Measurements from ENCODE around the gene HPS3. TPM values are rescaled to one million over a fixed set of nuclear protein-coding genes. Genes with fewer than 3 reads are reported as not detected.
"Not testable (repeated sequence)": the region's sequence is repeated elsewhere in the genome, so short reads cannot be mapped to it uniquely, and the experiment has no call there.

Gene HPS3
- total RNA-seq, 8 experiments from 2014 or later = 9.3 to 17.6 (median 10.8) TPM

DNA sequence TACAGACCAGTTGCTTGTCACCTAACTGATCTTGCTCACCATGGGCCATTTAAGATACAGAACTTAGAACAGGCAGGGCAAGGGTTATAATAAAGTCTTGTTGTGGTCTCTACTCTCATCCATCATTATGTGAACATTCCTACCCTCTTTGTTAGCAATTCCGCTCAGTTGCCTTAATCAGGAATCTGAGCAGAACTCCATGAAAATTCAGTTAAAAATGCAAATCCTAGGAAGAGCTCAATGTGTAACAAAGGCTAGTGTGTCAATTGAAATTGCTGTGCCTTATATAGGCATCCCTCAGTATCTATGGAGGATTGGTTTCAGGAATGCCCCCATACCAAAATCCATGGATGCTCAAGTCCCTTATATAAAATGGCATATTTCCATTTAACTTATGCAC, 47.7 kb downstream of the HPS3 start:
- in situ Hi-C loops (cut with MboI; ENCODE audit: low pct_unique_long_range_greater_than_20kb in 2 of 9, low sequenced_read_pairs in 9 of 9, unreplicated experiment in 9 of 9) = no loop called here
- ATAC-seq (replicated peaks in 6 of 8) = no peak
- 89 to 100% (median 100%) methylated on average over 1 of the region's 1 CpG; no CpG with 5 or more reads in 3 of the 10 experiments for WGBS, 10 experiments

DNA sequence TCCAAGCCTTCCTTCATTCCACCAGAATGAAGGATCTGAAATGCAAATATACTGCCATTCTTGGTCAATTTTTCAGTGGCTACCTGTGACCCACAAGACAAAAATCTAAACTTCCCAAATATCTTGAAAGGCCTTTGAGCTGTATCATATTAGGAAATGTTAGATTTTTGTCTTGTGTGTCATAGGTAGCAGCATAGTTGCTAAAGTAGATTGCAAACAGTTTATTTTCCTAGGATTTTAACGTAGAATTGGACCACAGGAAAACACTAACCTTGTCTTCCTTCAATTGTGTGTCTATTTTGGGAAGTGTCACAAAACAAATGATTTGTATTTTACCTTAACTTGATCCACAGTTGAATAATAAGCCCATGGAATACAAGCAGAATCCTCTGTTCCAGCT, 49.8 kb downstream of the HPS3 start:
- no peak for ATAC-seq (replicated peaks in 6 of 8)
- 0 to 100% (median 42%) methylated on average over 1 of the region's 1 CpG; no CpG with 5 or more reads in 3 of the 10 experiments for WGBS, 10 experiments
- Histone ChIP-seq H3K4me3 (no peak overlapping the region), H3K4me1 (replicated peaks in 1 of 2) (no peaks in the 10 kb centered on the region), H3K27ac (no peak overlapping the region)
- in situ Hi-C loops (cut with MboI; ENCODE audit: low pct_unique_long_range_greater_than_20kb in 2 of 9, low sequenced_read_pairs in 9 of 9, unreplicated experiment in 9 of 9) = no loop called here

More for the DNA sequence above, 47.7 kb downstream of the HPS3 start:
- H3K4me3 ChIP-seq = no peak overlapping the region
- no peak overlapping the region for H3K27ac ChIP-seq
- H3K4me1 ChIP-seq (replicated peaks in 1 of 2) = no peaks in the 10 kb centered on the region

DNA sequence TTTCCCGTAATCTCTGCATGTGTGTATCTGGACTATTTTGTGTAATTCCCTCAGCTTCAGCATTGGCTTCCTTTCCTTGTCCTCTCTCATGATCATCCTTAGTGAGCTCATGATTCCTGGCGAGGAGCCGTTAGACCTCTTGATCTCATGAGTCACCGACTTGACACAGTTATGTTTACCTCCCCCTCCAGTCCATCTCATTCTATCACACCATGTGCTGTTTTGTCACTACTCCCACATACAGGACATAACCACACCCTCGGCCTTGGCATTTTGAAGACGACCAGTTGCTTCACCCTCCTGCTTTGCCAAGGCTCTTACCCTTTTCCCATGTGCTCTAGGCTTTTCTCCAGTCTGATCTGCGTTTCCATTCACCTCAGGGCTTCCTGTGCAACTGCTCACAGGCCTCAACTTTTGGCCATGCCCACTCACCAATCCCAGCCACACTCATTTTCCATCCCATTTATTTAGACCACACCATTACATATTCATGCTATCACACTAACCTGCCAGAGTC, 50.7 kb downstream of the HPS3 start:
- in situ Hi-C loops (cut with MboI; ENCODE audit: low pct_unique_long_range_greater_than_20kb in 2 of 9, low sequenced_read_pairs in 9 of 9, unreplicated experiment in 9 of 9) = no loop called here
- Histone ChIP-seq H3K27ac (no peak overlapping the region), H3K4me1 (replicated peaks in 1 of 2) (no peaks in the 10 kb centered on the region), H3K4me3 (no peak overlapping the region)
- ATAC-seq (replicated peaks in 6 of 8) = peak in 6 of 8 experiments; percentile 41 to 100 (median 78)
- 0 to 96% (median 70%) methylated on average over 1 to 7 of the region's 7 CpGs for whole genome bisulfite sequencing, 10 experiments

DNA sequence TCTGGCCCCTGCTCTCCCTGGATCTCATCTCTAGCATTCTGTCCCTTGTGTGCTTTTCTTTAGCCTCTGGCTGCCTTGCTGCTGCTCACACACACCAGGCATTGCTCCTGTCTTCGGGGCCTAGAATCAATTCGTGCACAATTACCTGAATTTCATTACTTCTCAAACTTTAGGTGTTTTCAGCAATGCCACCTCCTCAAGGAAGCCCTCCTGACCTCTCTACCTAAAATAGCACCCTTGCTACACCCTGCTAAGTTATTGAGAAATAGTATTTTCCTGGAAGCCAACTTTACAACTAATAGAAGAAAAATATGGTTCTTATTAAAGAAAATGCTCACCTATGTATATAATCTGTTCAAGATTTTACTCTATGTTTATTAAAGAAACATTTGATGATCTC, 51.7 kb downstream of the HPS3 start:
- in situ Hi-C loops (cut with MboI; ENCODE audit: low pct_unique_long_range_greater_than_20kb in 2 of 9, low sequenced_read_pairs in 9 of 9, unreplicated experiment in 9 of 9) = no loop called here
- H3K4me1 ChIP-seq (replicated peaks in 1 of 2) = no peaks in the 10 kb centered on the region
- H3K27ac ChIP-seq = no peak overlapping the region
- H3K4me3 ChIP-seq = no peak overlapping the region
- no peak for ATAC-seq (replicated peaks in 6 of 8)
- 82 to 100% (median 100%) methylated on average over 1 to 2 of the region's 2 CpGs; no CpG with 5 or more reads in 4 of the 10 experiments for WGBS, 10 experiments

DNA sequence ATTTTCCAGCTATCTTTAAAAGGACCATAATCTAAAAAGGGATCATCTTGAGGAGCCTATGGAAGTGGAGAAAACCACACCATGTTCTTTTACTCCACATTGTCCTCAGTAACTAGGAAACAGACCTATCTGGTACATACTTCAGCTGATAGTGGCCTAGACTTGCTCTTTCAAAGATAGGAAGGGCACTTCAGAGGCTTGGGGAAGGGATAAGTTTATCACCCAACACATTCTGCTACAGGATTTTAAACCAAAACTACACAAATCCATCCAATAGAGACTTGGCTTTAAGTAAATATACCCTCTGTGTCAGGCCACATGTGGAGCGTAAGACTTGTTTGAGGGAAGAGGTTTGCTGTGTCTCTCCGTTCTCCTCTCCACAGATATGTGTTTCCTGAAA, 56.8 kb downstream of the HPS3 start:
- WGBS, 10 experiments = 80 to 100% (median 100%) methylated on average over 1 to 2 of the region's 2 CpGs; no CpG with 5 or more reads in 4 of the 10 experiments
- Histone ChIP-seq H3K27ac (peak overlapping the region in 1 of 2 donors; percentile 35), H3K4me1 (replicated peaks in 1 of 2) (no peaks in the 10 kb centered on the region), H3K4me3 (no peak overlapping the region)
- ATAC-seq (replicated peaks in 6 of 8) = peak in 2 of 8 experiments; percentile 14 to 25
- in situ Hi-C loops (cut with MboI; ENCODE audit: low pct_unique_long_range_greater_than_20kb in 2 of 9, low sequenced_read_pairs in 9 of 9, unreplicated experiment in 9 of 9) = no loop called here

DNA sequence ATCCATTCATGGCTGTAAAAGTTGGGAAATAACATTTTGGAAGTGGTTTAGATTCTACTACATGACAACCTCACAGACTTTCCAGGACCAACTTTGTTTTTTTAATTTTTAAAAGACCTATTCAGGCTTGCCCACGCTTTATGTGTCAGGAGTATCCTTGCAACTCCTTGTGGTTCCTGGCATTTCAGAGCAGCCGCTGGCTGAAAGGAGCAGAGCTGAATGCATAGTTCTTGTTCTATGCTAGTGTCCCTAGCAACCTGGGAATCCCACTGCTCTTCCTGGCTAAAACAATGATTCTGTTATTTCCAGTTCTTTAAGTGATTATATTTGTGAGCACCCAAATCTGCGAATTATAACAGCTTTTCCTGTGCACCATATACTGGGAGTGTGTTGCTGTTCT, 57.3 kb downstream of the HPS3 start:
- no peaks in the 10 kb centered on the region for H3K4me1 ChIP-seq (replicated peaks in 1 of 2)
- in situ Hi-C loops (cut with MboI; ENCODE audit: low pct_unique_long_range_greater_than_20kb in 2 of 9, low sequenced_read_pairs in 9 of 9, unreplicated experiment in 9 of 9) = no loop called here
- no peak overlapping the region for H3K4me3 ChIP-seq
- H3K27ac ChIP-seq = peak overlapping the region in 1 of 2 donors; percentile 35
- ATAC-seq (replicated peaks in 6 of 8) = peak in 5 of 8 experiments; percentile 63 to 100 (median 82)
- WGBS, 10 experiments = 59 to 100% (median 91%) methylated on average over 1 to 3 of the region's 3 CpGs; no CpG with 5 or more reads in 2 of the 10 experiments

DNA sequence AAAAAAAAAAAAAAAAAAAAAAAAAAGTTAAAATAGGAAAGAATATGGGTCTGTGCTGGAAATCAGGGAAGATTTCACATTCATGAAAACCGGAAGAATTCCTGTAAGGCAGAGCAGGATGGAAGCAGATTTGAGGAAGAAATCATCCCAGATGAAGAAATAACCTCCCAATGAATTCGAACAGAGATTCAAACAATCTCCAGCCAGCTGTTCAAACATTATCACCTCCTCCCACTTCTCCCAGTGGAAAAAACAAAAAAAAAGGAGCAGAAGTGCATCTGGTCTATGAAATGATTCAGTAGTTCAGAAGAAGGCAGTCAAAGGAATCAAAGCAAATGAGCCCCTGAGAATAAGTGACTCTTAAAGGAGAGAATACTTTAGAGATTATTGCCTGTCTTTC, 59.1 kb downstream of the HPS3 start:
- H3K27ac ChIP-seq = no peak overlapping the region
- in situ Hi-C loops (cut with MboI; ENCODE audit: low pct_unique_long_range_greater_than_20kb in 2 of 9, low sequenced_read_pairs in 9 of 9, unreplicated experiment in 9 of 9) = no loop called here
- 14 to 100% (median 75%) methylated on average over 1 to 2 of the region's 2 CpGs; no CpG with 5 or more reads in 1 of the 10 experiments for WGBS, 10 experiments
- no peaks in the 10 kb centered on the region for H3K4me1 ChIP-seq (replicated peaks in 1 of 2)
- H3K4me3 ChIP-seq = no peak overlapping the region
- ATAC-seq (replicated peaks in 6 of 8) = peak in 1 of 8 experiments; percentile 17

DNA sequence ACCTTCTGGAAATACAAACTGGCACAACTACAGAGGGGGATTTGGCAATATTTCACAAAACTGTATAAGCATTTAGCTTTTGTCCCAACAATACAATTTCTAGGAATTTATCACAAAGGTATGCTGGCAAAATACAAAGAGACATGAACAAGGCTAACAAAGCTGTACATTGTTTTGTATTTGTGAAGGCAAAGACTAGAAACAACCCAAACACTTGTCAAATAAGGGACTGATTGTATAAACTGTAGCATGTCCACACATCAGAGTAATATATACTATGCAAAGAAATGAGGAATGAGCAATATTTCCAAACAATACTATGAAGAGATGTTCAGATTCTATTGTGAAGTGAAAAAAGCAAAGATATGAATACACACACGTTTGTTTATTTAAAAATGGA, 65.8 kb downstream of the HPS3 start:
- 43 to 100% (median 95%) methylated on average over 1 of the region's 1 CpG; no CpG with 5 or more reads in 4 of the 10 experiments for WGBS, 10 experiments
- no peak for ATAC-seq (replicated peaks in 6 of 8)
- in situ Hi-C loops (cut with MboI; ENCODE audit: low pct_unique_long_range_greater_than_20kb in 2 of 9, low sequenced_read_pairs in 9 of 9, unreplicated experiment in 9 of 9) = no loop called here

DNA sequence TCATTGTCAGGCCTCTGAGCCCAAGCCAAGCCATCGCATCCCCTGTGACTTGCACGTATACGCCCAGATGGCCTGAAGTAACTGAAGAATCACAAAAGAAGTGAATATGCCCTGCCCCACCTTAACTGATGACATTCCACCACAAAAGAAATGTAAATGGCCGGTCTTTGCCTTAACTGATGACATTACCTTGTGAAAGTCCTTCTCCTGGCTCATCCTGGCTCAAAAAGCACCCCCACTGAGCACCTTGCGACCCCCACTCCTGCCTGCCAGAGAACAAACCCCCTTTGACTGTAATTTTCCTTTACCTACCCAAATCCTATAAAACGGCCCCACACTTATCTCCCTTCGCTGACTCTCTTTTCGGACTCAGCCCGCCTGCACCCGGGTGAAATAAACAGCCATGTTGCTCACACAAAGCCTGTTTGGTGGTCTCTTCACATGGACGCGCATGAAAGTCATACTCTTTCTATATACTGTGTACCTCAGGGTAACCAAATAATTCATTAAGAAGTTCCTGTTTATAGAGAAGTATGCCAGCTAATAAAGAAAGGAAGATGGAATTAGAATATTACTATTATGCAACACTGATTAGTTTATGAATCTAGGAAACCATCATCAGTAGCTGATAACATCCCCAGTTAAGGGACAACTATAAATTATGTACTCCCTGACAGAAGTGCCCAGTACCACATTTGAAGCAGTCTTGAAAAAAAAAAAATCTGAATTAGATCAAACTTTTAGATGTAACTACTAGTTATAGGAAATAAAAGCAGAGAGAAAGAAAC, 67.6 kb downstream of the HPS3 start:
- ATAC-seq (replicated peaks in 6 of 8); H3K4me3 ChIP-seq; in situ Hi-C loops (cut with MboI; ENCODE audit: low pct_unique_long_range_greater_than_20kb in 2 of 9, low sequenced_read_pairs in 9 of 9, unreplicated experiment in 9 of 9); H3K27ac ChIP-seq; H3K4me1 ChIP-seq (replicated peaks in 1 of 2): not testable (repeated sequence)
- WGBS, 10 experiments = 30 to 90% (median 60%) methylated on average over 2 to 5 of the region's 12 CpGs; no CpG with 5 or more reads in 4 of the 10 experiments

More for the DNA sequence above, 65.8 kb downstream of the HPS3 start:
- H3K4me1 ChIP-seq (replicated peaks in 1 of 2) = peaks cover 3 to 4% of the 10 kb centered on the region in 2 donors
- H3K27ac ChIP-seq = no peak overlapping the region
- H3K4me3 ChIP-seq = no peak overlapping the region

DNA sequence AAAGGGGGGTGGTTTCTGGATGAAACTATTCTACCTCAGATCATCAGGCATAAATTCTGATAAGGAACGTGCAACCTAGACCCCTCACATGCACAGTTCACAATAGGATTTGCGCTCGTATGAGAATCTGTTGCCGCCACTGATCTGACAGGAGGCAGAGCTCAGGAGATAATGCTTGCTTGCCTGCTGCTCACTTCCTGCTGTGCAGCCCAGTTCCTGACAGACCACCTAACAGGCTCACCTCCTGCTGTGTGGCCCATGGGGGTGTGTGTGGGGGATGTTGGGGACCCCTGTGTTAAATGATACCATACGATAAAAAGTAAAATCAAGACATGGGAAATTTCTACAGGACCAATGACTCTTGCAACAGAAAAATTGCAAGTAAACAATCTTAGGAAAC, 68.2 kb downstream of the HPS3 start:
- peaks cover 3 to 4% of the 10 kb centered on the region in 2 donors for H3K4me1 ChIP-seq (replicated peaks in 1 of 2)
- 27 to 83% (median 50%) methylated on average over 1 to 5 of the region's 5 CpGs; no CpG with 5 or more reads in 5 of the 10 experiments for WGBS, 10 experiments
- H3K27ac ChIP-seq = no peak overlapping the region
- no peak for ATAC-seq (replicated peaks in 6 of 8)
- H3K4me3 ChIP-seq = no peak overlapping the region
- in situ Hi-C loops (cut with MboI; ENCODE audit: low pct_unique_long_range_greater_than_20kb in 2 of 9, low sequenced_read_pairs in 9 of 9, unreplicated experiment in 9 of 9) = no loop called here

DNA sequence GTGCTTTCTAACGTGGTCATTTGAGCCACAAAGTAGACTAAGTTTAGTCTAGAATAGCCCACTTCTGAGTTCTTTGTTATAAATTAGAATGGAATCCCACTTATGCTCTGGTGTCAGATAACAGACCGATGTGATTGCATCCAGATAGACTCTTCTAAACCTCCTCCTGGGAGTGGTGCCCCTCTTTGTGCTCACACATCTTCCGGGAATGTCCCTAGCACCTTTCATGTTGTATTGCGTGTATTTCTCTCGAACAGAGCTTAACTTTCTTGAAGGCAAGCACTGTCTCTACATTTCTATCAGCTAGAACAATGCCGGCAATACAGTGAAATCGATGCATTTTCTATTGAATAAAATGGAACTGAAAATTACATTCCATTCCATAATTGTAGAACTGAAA, 69.2 kb downstream of the HPS3 start:
- no peak overlapping the region for H3K27ac ChIP-seq
- in situ Hi-C loops (cut with MboI; ENCODE audit: low pct_unique_long_range_greater_than_20kb in 2 of 9, low sequenced_read_pairs in 9 of 9, unreplicated experiment in 9 of 9) = no loop called here
- H3K4me1 ChIP-seq (replicated peaks in 1 of 2) = peaks cover 3 to 4% of the 10 kb centered on the region in 2 donors
- ATAC-seq (replicated peaks in 6 of 8) = no peak
- 0 to 72% (median 43%) methylated on average over 1 to 7 of the region's 7 CpGs; no CpG with 5 or more reads in 2 of the 10 experiments for WGBS, 10 experiments
- H3K4me3 ChIP-seq = no peak overlapping the region

DNA sequence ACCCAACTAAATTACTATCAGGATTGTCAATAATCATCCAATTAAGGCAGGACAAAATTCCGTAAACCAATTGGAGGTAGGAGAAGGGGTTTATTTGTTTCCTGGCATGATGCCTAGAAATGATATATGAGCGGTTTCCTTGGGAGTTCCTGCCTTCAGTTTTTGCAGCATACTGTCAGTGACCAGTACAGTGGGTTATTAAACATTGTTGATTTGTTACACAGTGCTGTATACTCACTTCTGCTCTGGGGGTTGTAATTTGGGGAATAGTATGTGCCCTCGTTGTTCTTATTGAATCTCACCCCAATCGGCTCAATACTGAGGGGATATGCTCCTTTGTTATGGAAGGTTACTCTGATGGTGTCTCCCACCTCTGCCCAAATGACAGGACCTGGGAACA, 70.0 kb downstream of the HPS3 start:
- in situ Hi-C loops (cut with MboI; ENCODE audit: low pct_unique_long_range_greater_than_20kb in 2 of 9, low sequenced_read_pairs in 9 of 9, unreplicated experiment in 9 of 9) = no loop called here
- WGBS, 10 experiments = 43 to 100% (median 70%) methylated on average over 1 to 4 of the region's 4 CpGs; no CpG with 5 or more reads in 1 of the 10 experiments
- Histone ChIP-seq H3K27ac (no peak overlapping the region), H3K4me3 (no peak overlapping the region), H3K4me1 (replicated peaks in 1 of 2) (peaks cover 3 to 4% of the 10 kb centered on the region in 2 donors)
- ATAC-seq (replicated peaks in 6 of 8) = no peak

DNA sequence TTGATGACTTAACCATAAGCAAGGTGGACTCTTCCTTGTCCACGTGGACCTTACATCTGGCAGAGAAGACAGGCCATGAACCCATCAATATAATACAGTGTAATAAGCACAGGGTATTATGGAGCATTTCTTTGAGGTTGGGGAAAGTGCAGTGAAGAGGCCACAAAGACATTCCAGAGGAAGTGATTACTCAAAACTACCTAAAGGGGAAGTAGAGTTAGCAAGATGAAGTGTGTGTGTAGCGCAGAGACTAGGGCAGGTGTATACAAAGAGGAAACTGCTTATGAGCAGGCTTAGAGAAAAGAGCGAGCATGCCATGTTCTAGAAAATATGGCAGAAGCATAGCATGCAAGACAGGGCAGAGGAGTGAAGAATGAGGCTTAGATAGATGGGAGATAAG, 74.3 kb downstream of the HPS3 start:
- ATAC-seq (replicated peaks in 6 of 8) = no peak
- 40 to 100% (median 80%) methylated on average over 1 to 3 of the region's 3 CpGs; no CpG with 5 or more reads in 1 of the 10 experiments for WGBS, 10 experiments
- no peaks in the 10 kb centered on the region for H3K4me1 ChIP-seq (replicated peaks in 1 of 2)
- H3K27ac ChIP-seq = no peak overlapping the region
- in situ Hi-C loops (cut with MboI; ENCODE audit: low pct_unique_long_range_greater_than_20kb in 2 of 9, low sequenced_read_pairs in 9 of 9, unreplicated experiment in 9 of 9) = no loop called here
- no peak overlapping the region for H3K4me3 ChIP-seq
